ENCODE measurements around the gene TMIGD3.
A peak's percentile ranks its signal among the peaks of the same experiment; 100 is the strongest.

Gene TMIGD3

GRCh38 chr1:111455642-111456031 is 47.8 kb downstream of the TMIGD3 start:
- DNase-seq = no peak
- in situ Hi-C loops (cut with HindIII; ENCODE audit: low pct_ligation_motif_present, low pct_unique_long_range_greater_than_20kb, low sequenced_read_pairs) = no loop called here

DNA sequence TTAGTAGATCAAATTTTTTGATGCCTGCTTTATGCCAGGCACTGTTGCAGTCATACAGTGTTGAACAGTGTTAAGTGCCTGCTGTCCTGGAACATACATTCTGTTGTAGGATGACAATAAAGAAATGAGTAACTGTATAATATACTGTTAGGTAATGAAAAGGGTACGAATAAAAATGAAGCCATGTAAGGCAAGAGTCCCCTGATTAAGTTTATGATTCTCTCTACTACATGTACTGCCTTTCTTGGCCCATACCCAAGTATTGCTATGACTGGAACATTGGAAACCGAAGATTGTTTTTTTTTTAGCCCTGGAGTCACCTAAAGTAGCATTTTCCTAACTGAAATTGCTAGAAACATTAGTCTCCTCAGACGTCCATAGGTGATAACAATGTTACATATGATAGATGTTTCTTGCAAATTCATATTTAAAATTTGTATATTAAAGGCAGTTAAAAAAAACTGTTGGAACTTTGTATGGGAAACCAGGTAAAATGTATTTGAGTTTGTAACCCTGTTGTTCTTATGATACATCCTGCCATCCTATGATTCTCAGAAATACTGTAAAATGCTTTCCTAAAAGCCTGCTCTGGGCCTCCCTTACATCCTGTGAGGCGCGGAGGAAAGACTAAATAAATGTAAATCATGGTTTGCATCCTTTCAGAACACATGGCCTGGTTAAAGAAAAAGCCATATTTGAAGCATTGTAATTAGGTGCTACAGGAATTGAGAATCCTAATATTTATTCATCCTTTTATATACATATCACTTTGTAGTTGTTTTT is 48.4 kb downstream of the TMIGD3 start:
- DNase-seq = no peak
- in situ Hi-C loops (cut with HindIII; ENCODE audit: low pct_ligation_motif_present, low pct_unique_long_range_greater_than_20kb, low sequenced_read_pairs) = no loop called here

DNA sequence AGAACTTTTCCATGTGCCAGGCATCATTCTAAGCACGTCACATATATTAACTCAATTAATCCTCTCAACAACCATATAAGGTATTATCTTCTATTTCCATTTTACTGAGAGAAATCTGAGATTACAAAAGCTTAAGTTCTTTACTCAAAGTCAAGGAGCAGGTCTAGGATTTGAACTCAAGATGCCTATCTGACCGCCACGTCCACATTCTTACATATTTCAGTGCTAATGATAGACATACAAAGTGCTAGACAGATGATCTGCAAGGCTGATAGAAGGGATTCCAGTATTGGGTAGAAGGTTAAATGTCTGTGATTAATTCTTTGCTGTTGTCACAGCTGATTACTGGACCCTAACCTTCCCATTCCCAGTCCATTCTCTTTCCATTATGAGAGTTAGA is 49.7 kb downstream of the TMIGD3 start:
- DNase-seq = no peak
- in situ Hi-C loops (cut with HindIII; ENCODE audit: low pct_ligation_motif_present, low pct_unique_long_range_greater_than_20kb, low sequenced_read_pairs) = no loop called here

DNA sequence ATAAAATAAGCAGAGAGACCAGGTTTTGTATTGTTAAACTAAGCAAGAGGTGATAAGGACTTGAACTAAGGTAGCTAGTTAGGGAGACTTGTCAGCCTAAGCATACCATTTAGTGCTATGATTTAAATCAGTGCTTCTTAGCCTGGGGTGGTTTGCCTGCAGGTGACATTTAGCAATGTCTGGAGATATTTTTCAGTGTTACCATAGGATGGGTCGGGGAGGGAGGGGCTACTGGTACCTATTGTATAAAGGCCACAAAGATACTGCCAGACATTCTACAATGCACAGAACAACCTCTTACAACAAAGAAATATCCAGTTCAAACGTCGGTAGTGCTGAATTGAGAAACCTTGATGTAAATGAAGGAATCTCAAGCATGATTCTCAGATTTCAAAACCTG is 50.9 kb downstream of the TMIGD3 start:
- DNase-seq = no peak
- in situ Hi-C loops (cut with HindIII; ENCODE audit: low pct_ligation_motif_present, low pct_unique_long_range_greater_than_20kb, low sequenced_read_pairs) = no loop called here

DNA sequence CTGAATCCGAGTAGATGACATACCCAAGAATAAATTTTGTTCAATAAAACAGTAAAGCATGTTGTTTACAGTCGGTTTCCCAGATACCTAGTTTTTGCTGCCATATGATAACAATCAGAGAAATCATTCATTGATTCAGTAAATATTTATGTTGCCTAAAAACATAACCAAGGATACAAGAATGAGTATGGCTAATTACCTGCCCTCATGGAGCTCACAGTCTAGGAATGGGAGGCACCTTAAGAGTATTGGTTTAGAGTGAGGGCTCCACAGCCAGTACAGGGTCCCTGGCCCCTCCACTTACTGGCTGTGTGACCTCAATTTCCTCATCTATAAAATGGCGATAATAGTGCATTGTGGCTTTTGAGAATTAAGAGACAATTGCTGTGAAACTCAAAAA is 53.2 kb downstream of the TMIGD3 start:
- DNase-seq = no peak
- in situ Hi-C loops (cut with HindIII; ENCODE audit: low pct_ligation_motif_present, low pct_unique_long_range_greater_than_20kb, low sequenced_read_pairs) = no loop called here

- in situ Hi-C loops (cut with HindIII; ENCODE audit: low pct_ligation_motif_present, low pct_unique_long_range_greater_than_20kb, low sequenced_read_pairs) = no loop called here
- no peak for DNase-seq
Observed at GRCh38 chr1:111449703-111450017, 53.8 kb downstream of the TMIGD3 start.

- in situ Hi-C loops (cut with HindIII; ENCODE audit: low pct_ligation_motif_present, low pct_unique_long_range_greater_than_20kb, low sequenced_read_pairs) = no loop called here
- peak; percentile 99 for DNase-seq
Observed at GRCh38 chr1:111448918-111449702, 54.3 kb downstream of the TMIGD3 start, which contains the start of the genes ATP5PB and WDR77. ATP5PB (plus strand) TSS chr1:111449464; CDS start chr1:111449542, 78 bp downstream. WDR77 (minus strand) TSS chr1:111449256; CDS start chr1:111449169, 87 bp downstream.

GRCh38 chr1:111448482-111448917 is 54.9 kb downstream of the TMIGD3 start:
- DNase-seq = peak; percentile 34

GRCh38 chr1:111446967-111447892 is 56.2 kb downstream of the TMIGD3 start:
- no peak for DNase-seq
- in situ Hi-C loops (cut with HindIII; ENCODE audit: low pct_ligation_motif_present, low pct_unique_long_range_greater_than_20kb, low sequenced_read_pairs) = no loop called here

More at GRCh38 chr1:111448482-111448917, 54.9 kb downstream of the TMIGD3 start:
- in situ Hi-C loops (cut with HindIII; ENCODE audit: low pct_ligation_motif_present, low pct_unique_long_range_greater_than_20kb, low sequenced_read_pairs) = no loop called here

- no peak for DNase-seq
- in situ Hi-C loops (cut with HindIII; ENCODE audit: low pct_ligation_motif_present, low pct_unique_long_range_greater_than_20kb, low sequenced_read_pairs) = no loop called here
Observed at GRCh38 chr1:111446546-111446945, 56.9 kb downstream of the TMIGD3 start.

GRCh38 chr1:111444031-111444430 is 59.4 kb downstream of the TMIGD3 start:
- in situ Hi-C loops (cut with HindIII; ENCODE audit: low pct_ligation_motif_present, low pct_unique_long_range_greater_than_20kb, low sequenced_read_pairs) = no loop called here
- no peak for DNase-seq

- DNase-seq = no peak
- in situ Hi-C loops (cut with HindIII; ENCODE audit: low pct_ligation_motif_present, low pct_unique_long_range_greater_than_20kb, low sequenced_read_pairs) = no loop called here
Observed at GRCh38 chr1:111442457-111442856, 61.0 kb downstream of the TMIGD3 start.

GRCh38 chr1:111441573-111442192 is 61.8 kb downstream of the TMIGD3 start:
- peak; percentile 32 for DNase-seq
- in situ Hi-C loops (cut with HindIII; ENCODE audit: low pct_ligation_motif_present, low pct_unique_long_range_greater_than_20kb, low sequenced_read_pairs) = no loop called here

DNA sequence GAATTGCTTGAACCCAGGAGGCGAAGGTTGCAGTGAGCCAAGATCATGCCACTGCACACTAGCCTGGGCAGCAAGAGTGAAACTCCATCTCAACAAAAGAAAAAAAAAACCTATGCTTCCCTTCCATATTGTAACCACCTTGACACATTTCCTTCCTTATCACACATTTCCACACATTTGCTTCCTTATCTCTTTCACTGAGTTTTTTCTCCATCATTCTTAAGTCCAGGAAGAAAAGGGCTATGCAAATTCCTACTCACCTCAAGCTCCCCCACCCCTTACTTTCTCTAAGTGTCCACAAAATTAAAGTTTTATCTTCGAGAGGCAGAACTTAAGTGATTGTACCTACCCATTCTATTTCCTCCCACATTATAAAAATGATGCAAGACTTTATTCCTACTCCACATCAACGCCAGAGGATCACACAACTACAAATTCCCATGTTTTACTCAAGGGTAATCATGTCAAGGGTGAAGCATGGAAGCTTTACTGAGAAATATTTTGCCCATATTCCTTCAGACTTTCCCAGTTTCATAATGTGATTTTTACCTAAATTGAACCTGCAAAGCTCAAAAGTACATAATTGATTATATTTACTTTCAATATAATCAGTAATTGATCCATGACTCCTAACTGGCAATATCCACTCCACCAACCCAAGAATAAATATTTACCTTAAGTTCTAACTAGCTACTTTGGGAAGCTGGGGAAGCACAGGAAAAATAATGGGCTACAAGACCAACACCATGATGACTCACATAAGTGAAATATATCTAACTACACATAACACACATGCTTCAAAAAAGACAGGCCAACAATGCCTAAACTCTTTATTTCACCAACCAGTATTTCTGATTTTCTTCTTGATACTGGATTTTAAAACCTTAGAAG is 63.7 kb downstream of the TMIGD3 start:
- in situ Hi-C loops (cut with HindIII; ENCODE audit: low pct_ligation_motif_present, low pct_unique_long_range_greater_than_20kb, low sequenced_read_pairs) = no loop called here
- no peak for DNase-seq

DNA sequence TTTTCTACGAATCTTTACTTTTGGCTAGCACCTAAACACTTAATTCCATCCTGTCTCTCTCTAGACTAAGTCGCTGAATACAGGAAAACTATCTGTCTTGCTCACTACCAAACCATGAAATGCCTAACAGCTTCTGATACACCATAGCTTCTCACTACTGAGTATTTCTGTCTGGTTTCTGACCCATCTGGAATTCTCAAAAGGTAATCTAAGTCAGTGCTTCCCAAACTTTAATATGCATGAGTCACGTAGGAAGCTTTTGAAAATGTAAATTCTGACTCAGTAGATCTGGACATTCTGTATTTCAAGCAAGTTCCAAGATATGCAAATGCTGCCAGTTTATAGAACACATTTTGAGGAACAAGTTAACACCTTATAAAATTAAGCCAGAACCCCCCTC is 66.7 kb downstream of the TMIGD3 start:
- in situ Hi-C loops (cut with HindIII; ENCODE audit: low pct_ligation_motif_present, low pct_unique_long_range_greater_than_20kb, low sequenced_read_pairs) = no loop called here
- no peak for DNase-seq

Data from ACHN (cell line).